Measurements from ENCODE around the gene F13A1.

F13A1 gene

GRCh38 chr6:6199678-6200077 lies 120.8 kb downstream of the F13A1 start:
- ATAC-seq = no peak
- Mint-ChIP-seq H3K27ac (no peak overlapping the region), H3K4me3 (no peak overlapping the region), H3K9me3 (no peaks in the 10 kb centered on the region), H3K36me3 (no peaks in the 10 kb centered on the region), H3K27me3 (peaks cover 52% of the 10 kb centered on the region), H3K4me1 (no peaks in the 10 kb centered on the region)

GRCh38 chr6:6196762-6197161 lies 123.7 kb downstream of the F13A1 start:
- Mint-ChIP-seq H3K4me3 (no peak overlapping the region), H3K27me3 (peaks cover 59% of the 10 kb centered on the region), H3K36me3 (no peaks in the 10 kb centered on the region), H3K27ac (no peak overlapping the region), H3K4me1 (no peaks in the 10 kb centered on the region), H3K9me3 (no peaks in the 10 kb centered on the region)
- no peak for ATAC-seq

DNA sequence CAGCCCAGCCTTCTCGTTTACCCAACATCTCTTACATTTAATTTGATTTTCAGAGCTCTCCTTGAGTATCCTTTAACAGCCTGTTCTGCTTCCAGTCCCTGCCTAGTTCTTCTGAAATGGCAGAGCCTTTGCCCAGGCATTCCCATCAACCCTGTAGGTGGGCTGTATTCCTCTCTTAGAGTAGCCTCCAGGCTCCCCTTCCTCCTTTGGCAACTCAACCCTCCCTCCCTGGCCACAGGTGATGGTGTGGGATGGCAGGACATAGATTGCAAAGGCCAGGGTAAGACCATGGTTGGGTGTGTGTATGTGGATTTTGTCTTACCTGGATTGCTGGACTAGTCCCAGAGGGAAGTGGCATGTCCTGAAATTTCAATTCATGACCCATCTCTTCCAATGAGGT lies 125.4 kb downstream of the F13A1 start:
- Mint-ChIP-seq H3K36me3 (no peaks in the 10 kb centered on the region), H3K4me3 (no peak overlapping the region), H3K27ac (no peak overlapping the region), H3K4me1 (no peaks in the 10 kb centered on the region), H3K9me3 (no peaks in the 10 kb centered on the region), H3K27me3 (peaks cover 60% of the 10 kb centered on the region)
- no peak for ATAC-seq

- Mint-ChIP-seq H3K4me3 (no peak overlapping the region), H3K27me3 (peaks cover 43% of the 10 kb centered on the region), H3K4me1 (no peaks in the 10 kb centered on the region), H3K36me3 (no peaks in the 10 kb centered on the region), H3K9me3 (no peaks in the 10 kb centered on the region), H3K27ac (no peak overlapping the region)
- ATAC-seq = no peak
Measured at GRCh38 chr6:6193221-6193745, 127.2 kb downstream of the F13A1 start.

GRCh38 chr6:6191909-6192308 lies 128.6 kb downstream of the F13A1 start:
- no peaks in the 10 kb centered on the region for H3K36me3 Mint-ChIP-seq
- no peak for ATAC-seq
- H3K9me3 Mint-ChIP-seq = peaks cover 2% of the 10 kb centered on the region
- H3K27ac Mint-ChIP-seq = no peak overlapping the region
- peaks cover 43% of the 10 kb centered on the region for H3K27me3 Mint-ChIP-seq
- no peak overlapping the region for H3K4me3 Mint-ChIP-seq
- no peaks in the 10 kb centered on the region for H3K4me1 Mint-ChIP-seq

DNA sequence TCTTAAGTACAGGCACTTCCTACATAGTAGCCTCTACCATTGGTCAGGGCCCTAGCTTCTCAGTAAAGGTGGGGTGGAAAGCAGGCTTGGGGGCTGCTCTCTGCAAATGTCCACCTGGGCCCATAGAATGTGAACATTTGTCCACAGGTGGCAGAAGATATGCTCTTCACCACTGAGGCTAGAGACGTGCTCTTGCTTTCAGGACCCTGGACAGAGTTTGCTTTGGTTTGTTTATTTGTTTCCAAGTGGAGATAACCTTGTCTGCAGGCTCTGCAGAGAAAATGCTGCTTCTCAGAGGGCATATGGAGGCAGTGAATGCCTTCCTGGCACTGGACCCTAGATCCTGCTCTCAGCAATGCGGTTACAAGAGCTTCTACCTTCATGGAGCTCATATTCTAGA lies 129.0 kb downstream of the F13A1 start:
- H3K36me3 Mint-ChIP-seq = no peaks in the 10 kb centered on the region
- ATAC-seq = no peak
- H3K9me3 Mint-ChIP-seq = peaks cover 2% of the 10 kb centered on the region
- H3K4me1 Mint-ChIP-seq = no peaks in the 10 kb centered on the region
- H3K4me3 Mint-ChIP-seq = no peak overlapping the region
- H3K27me3 Mint-ChIP-seq = peaks cover 43% of the 10 kb centered on the region
- no peak overlapping the region for H3K27ac Mint-ChIP-seq

- no peaks in the 10 kb centered on the region for H3K36me3 Mint-ChIP-seq
- no peak overlapping the region for H3K27ac Mint-ChIP-seq
- H3K4me3 Mint-ChIP-seq = no peak overlapping the region
- H3K4me1 Mint-ChIP-seq = no peaks in the 10 kb centered on the region
- no peak for ATAC-seq
- peaks cover 20% of the 10 kb centered on the region for H3K27me3 Mint-ChIP-seq
- no peaks in the 10 kb centered on the region for H3K9me3 Mint-ChIP-seq
Measured at GRCh38 chr6:6180684-6181083, 139.8 kb downstream of the F13A1 start.

DNA sequence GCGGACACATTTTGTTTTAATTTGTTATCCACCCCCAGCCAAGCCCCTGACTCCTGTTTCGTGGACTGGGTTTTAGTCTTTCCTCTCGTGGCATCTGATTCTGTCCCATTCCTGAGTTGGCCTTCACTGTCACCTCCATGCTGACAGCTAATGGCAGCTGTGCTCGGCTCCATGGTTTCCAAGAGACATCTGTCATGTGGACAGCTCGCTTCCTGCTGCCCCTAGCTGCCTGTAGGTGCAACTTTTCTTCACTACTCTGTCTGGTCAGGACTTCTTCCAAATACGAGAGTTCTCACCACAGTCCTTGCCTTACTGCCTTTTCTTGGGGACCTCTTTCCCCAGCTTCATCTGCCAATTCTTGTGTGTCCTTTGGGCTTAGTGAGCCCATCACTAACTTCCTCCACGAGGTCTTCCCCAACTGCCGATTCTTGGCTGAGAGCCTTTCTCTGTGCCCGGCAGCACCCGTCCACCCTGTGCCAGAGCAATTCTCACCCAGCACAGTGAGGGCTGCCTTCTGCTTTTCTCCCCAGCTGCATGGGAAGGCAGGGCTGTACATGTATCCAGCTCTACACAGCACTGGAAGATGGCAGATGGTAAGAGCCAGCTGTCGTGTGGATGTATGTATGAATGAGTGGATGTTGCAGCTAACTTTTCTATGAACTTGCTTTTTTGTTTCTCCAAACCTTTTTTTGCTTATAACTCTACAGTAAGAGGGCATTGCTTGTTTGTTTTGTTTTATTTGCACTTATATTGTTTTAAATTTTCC lies 140.4 kb downstream of the F13A1 start:
- no peaks in the 10 kb centered on the region for H3K36me3 Mint-ChIP-seq
- no peak for ATAC-seq
- no peaks in the 10 kb centered on the region for H3K4me1 Mint-ChIP-seq
- H3K9me3 Mint-ChIP-seq = no peaks in the 10 kb centered on the region
- no peak overlapping the region for H3K4me3 Mint-ChIP-seq
- H3K27me3 Mint-ChIP-seq = peaks cover 20% of the 10 kb centered on the region
- H3K27ac Mint-ChIP-seq = no peak overlapping the region

DNA sequence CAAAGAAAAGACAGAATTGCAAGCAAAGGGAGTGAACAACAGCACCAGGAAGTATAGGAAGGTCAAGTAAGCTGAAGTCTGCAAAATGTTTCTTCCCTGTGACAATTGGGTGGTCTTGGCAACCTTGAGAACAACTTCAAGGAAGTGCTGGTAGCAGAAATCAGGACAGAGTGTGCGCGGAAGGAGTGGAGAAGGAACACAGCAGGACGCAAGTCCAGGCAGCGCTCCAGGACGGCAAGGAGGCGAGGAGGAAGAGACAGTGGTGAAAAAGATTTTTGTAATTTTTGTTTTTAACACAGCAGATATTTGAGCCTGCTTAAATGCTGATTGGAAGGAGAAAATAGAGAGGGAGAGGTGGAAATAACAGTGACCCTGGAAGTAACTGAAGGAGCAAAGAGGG lies 141.7 kb downstream of the F13A1 start:
- ATAC-seq = no peak
- Mint-ChIP-seq H3K4me1 (no peaks in the 10 kb centered on the region), H3K36me3 (no peaks in the 10 kb centered on the region), H3K4me3 (no peak overlapping the region), H3K27ac (no peak overlapping the region), H3K27me3 (peaks cover 13% of the 10 kb centered on the region), H3K9me3 (no peaks in the 10 kb centered on the region)

- H3K9me3 Mint-ChIP-seq = no peaks in the 10 kb centered on the region
- H3K36me3 Mint-ChIP-seq = no peaks in the 10 kb centered on the region
- H3K4me1 Mint-ChIP-seq = no peaks in the 10 kb centered on the region
- H3K4me3 Mint-ChIP-seq = no peak overlapping the region
- peaks cover 8% of the 10 kb centered on the region for H3K27me3 Mint-ChIP-seq
- ATAC-seq = no peak
- no peak overlapping the region for H3K27ac Mint-ChIP-seq
Measured at GRCh38 chr6:6177754-6178153, 142.7 kb downstream of the F13A1 start.

DNA sequence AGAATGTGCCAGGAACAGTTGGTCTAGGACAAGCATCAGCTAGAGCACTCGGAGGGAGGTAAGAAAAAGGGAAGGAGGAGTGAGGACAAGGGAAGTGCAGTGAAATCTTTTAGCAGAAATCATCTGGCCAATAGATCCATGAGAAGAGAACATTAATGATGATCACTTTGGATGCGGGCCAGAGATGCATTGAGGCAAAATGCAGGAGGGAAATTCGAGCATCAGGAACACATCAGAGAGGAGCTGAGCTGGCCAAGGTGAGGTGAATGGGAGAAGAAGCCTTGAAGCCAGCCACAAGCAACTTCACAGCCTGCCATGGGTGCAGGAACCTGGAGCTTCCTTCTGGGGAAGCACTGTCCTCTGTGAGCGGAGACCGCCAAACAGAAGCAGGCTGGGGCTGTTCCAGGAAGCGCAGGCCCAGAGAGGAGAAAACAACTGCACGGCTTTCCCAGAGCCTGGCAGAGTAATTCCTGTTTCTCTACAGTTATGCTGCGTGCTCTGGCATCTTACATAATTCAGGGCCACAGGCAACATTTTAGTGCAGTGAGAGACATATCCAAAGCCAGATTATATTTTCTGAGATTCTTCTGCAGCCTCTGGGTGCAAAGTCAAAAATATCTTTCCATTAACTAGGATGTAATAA lies 143.8 kb downstream of the F13A1 start:
- no peaks in the 10 kb centered on the region for H3K36me3 Mint-ChIP-seq
- no peaks in the 10 kb centered on the region for H3K4me1 Mint-ChIP-seq
- no peaks in the 10 kb centered on the region for H3K9me3 Mint-ChIP-seq
- no peak for ATAC-seq
- no peak overlapping the region for H3K27ac Mint-ChIP-seq
- H3K4me3 Mint-ChIP-seq = no peak overlapping the region
- no peaks in the 10 kb centered on the region for H3K27me3 Mint-ChIP-seq

DNA sequence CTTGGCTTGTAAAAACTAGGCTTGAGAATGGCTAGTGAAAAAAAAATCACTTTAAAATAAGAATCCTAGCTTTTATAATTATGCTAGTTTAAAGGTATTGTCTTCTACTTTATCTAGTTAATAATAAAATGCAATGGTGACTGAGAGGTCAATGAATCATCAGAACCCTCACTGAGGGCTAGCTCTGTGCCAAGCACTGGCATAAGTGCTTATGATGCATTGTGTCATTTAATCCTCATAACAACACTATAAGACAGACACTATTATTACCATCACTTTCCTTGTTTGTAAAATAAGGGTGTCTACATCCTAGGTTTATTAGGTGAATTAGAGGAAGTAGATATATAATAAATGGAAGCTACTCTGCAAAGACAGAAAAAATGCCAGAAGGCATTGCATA lies 144.3 kb downstream of the F13A1 start:
- H3K36me3 Mint-ChIP-seq = no peaks in the 10 kb centered on the region

DNA sequence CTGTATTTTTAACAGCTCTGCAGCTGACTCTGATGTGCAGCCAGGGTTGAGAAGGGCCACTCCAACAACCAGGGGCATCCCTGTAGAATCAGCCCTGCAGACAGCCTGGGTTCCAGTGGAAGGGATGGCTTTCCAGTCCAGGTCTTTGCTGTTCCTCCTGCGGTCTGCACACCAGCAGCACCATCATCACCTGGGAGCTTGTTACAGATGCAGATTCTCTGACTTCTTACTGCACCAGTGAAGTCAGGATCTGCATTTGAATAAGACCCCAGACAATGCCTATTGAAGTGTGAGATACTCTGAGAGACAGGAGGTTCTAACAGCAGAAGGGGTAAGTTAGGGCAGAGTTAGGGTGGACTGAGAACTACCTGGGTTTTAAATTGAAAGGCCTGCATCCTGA lies 151.3 kb downstream of the F13A1 start:
- H3K27ac Mint-ChIP-seq = no peak overlapping the region
- H3K36me3 Mint-ChIP-seq = no peaks in the 10 kb centered on the region
- peaks cover 13% of the 10 kb centered on the region for H3K27me3 Mint-ChIP-seq
- H3K4me3 Mint-ChIP-seq = no peak overlapping the region
- H3K4me1 Mint-ChIP-seq = no peaks in the 10 kb centered on the region
- H3K9me3 Mint-ChIP-seq = no peaks in the 10 kb centered on the region
- ATAC-seq = no peak

More for the DNA sequence above, 144.3 kb downstream of the F13A1 start:
- ATAC-seq = no peak
- no peak overlapping the region for H3K4me3 Mint-ChIP-seq
- H3K9me3 Mint-ChIP-seq = no peaks in the 10 kb centered on the region
- no peaks in the 10 kb centered on the region for H3K27me3 Mint-ChIP-seq
- H3K27ac Mint-ChIP-seq = no peak overlapping the region
- no peaks in the 10 kb centered on the region for H3K4me1 Mint-ChIP-seq

DNA sequence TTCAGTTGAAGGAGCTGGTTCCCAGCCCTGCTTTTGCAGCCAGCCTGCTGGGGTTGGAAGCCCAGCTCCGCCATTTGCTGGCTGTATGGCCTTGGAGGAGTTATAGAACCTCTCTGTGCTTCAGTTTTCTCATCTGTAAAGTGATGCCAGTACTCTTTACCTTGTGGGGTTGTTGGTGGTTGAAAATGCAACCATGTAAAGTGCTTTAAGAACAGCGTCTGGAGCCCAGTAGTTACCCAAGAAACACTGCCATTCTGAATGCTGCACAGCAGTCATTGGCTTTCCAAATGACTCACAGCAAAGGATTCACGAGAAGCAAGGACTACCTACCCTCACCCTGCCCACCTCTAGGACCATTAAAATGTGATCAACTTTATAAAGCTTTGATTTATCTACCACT lies 154.4 kb downstream of the F13A1 start:
- no peak overlapping the region for H3K4me3 Mint-ChIP-seq
- no peaks in the 10 kb centered on the region for H3K4me1 Mint-ChIP-seq
- H3K9me3 Mint-ChIP-seq = no peaks in the 10 kb centered on the region
- no peak for ATAC-seq
- no peak overlapping the region for H3K27ac Mint-ChIP-seq
- H3K27me3 Mint-ChIP-seq = peaks cover 25% of the 10 kb centered on the region
- no peaks in the 10 kb centered on the region for H3K36me3 Mint-ChIP-seq

DNA sequence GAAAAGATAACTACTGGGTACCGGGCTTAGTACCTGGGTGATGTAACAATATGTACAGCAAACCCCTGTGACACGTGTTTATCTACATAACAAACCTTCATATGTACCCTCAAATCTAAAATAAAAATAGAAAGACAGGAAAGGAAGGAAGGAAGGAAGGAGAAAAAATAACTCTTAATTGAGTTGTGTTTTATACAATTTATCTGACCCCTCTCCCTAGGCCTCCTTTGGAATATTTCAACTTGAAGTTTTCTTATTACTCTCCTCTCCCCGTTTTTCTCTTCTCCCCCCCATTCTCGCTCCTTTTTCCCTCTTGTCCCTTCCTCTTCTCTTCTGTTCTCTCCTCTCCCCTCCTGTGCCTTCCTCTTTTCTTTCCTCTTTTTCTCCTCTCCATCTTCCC lies 156.1 kb downstream of the F13A1 start:
- H3K27me3 Mint-ChIP-seq = peaks cover 25% of the 10 kb centered on the region
- H3K4me1 Mint-ChIP-seq = no peaks in the 10 kb centered on the region
- no peaks in the 10 kb centered on the region for H3K9me3 Mint-ChIP-seq
- no peak for ATAC-seq
- no peak overlapping the region for H3K27ac Mint-ChIP-seq
- H3K4me3 Mint-ChIP-seq = no peak overlapping the region
- no peaks in the 10 kb centered on the region for H3K36me3 Mint-ChIP-seq

DNA sequence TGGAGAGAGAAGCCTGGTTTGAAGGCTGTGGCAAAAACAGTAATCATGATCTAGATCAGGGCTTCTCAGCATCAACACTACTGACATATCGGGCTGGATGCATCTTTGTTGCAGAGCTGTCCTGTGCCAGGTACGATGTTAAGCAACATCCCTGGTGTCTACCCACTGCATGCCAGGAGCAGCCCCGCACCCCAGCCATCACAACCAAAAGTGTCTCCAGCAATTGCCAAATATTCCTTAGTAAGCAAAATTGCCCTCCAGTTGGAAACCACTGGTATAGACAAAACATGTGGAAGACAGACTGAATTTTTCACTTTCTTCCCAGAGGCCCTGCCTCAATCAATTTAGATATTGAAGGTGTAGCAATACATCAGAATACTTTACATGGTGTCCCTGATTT lies 166.1 kb downstream of the F13A1 start:
- no peaks in the 10 kb centered on the region for H3K4me1 Mint-ChIP-seq
- peaks cover 22% of the 10 kb centered on the region for H3K27me3 Mint-ChIP-seq
- ATAC-seq = no peak
- no peak overlapping the region for H3K27ac Mint-ChIP-seq
- no peaks in the 10 kb centered on the region for H3K36me3 Mint-ChIP-seq
- no peaks in the 10 kb centered on the region for H3K9me3 Mint-ChIP-seq
- H3K4me3 Mint-ChIP-seq = no peak overlapping the region

All from stimulated activated memory B cell treated with anti-CD40 and anti-IgM and Interleukin-4, amounts not matched to agents 10 μg/mL and 1 μg/mL and 100 μg/mL, for 72 hours (primary cell).